Measurements from ENCODE around the gene CFAP43.

The CFAP43 gene

GRCh38 chr10:104274762-104275721, 42.9 kb upstream of the CFAP43 start:
- Histone ChIP-seq H4K20me1 (ENCODE audit: insufficient read depth, low read length) (no peaks in the 10 kb centered on the region), H3K9me2 (replicated peaks; ENCODE audit: insufficient read depth, low read length) (no peaks in the 10 kb centered on the region), H3F3A (ENCODE audit: insufficient read depth, low read length) (no peaks in the 10 kb centered on the region), H3K4me2 (ENCODE audit: low read depth, low read length) (peak overlapping the region; percentile 78), H3K4me1 (ENCODE audit: low read length) (no peaks in the 10 kb centered on the region), H3K36me3 (replicated peaks; ENCODE audit: insufficient read depth, low read length) (no peaks in the 10 kb centered on the region), H3K79me2 (ENCODE audit: low read length) (no peaks in the 10 kb centered on the region), H2AFZ (ENCODE audit: low read length) (peak overlapping the region; percentile 78), H3K9me3 (replicated peaks; ENCODE audit: insufficient read depth, low read length) (no peaks in the 10 kb centered on the region), H3K27ac (ENCODE audit: low read length) (no peak overlapping the region), H3K9ac (ENCODE audit: low read length) (peak overlapping the region; percentile 17; the same call in 1 of the 2 replicates), H3K27me3 (replicated peaks; ENCODE audit: insufficient read depth, low read length) (0 out of 2 replicates have a peak, but pooled peaks cover 4% of the 10 kb centered on the region), H3K4me3 (ENCODE audit: low read length) (peak overlapping the region; percentile 46)
- DNase-seq = peak; percentile 27
- TF ChIP-seq, protein P1, sequence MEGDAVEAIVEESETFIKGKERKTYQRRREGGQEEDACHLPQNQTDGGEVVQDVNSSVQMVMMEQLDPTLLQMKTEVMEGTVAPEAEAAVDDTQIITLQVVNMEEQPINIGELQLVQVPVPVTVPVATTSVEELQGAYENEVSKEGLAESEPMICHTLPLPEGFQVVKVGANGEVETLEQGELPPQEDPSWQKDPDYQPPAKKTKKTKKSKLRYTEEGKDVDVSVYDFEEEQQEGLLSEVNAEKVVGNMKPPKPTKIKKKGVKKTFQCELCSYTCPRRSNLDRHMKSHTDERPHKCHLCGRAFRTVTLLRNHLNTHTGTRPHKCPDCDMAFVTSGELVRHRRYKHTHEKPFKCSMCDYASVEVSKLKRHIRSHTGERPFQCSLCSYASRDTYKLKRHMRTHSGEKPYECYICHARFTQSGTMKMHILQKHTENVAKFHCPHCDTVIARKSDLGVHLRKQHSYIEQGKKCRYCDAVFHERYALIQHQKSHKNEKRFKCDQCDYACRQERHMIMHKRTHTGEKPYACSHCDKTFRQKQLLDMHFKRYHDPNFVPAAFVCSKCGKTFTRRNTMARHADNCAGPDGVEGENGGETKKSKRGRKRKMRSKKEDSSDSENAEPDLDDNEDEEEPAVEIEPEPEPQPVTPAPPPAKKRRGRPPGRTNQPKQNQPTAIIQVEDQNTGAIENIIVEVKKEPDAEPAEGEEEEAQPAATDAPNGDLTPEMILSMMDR (IDR thresholded peaks at IDR 0.05; ENCODE audit: low read length) = peak; percentile 79
- no peak for TF ChIP-seq EZH2 (optimal IDR thresholded peaks at IDR 0.05; ENCODE audit: low read depth, low read length)

DNA sequence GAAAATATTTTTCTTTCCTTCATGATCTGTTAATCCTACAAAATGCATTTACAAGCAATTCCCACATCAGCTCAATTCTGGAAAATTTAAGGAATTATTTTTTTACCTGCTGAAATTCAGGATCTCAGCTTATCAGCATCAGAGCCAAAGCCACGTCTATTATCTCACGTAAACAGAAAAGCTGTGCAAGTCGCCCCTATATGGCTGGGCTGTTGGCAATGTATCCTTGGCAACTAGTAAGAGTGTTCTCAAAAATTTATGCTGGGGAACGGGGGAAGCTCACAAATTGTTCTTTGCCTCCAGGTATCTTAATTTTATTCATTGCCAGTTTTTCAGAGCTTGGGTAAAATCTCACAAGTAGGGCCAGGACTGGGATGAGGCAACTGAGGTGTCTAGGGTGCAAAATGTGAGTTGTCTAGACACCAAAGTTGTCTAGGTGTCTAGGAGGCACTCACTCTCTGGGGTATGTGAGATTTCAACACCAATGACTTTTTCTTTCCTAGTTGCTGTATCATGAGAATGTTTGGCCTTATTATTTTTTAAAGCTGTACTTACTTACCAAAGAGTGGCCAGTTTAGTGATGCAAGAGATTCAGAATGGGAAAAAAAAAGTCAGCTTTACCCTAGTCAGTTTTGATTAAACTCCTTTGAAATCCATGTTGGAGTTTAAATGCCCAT, 41.9 kb upstream of the CFAP43 start:
- Histone ChIP-seq H3K27ac (ENCODE audit: low read length) (no peak overlapping the region), H3K9ac (ENCODE audit: low read length) (no peak overlapping the region), H3K9me2 (replicated peaks; ENCODE audit: insufficient read depth, low read length) (no peaks in the 10 kb centered on the region), H3K36me3 (replicated peaks; ENCODE audit: insufficient read depth, low read length) (no peaks in the 10 kb centered on the region), H2AFZ (ENCODE audit: low read length) (peak overlapping the region; percentile 78), H3K9me3 (replicated peaks; ENCODE audit: insufficient read depth, low read length) (no peaks in the 10 kb centered on the region), H3K4me1 (ENCODE audit: low read length) (no peaks in the 10 kb centered on the region), H3K79me2 (ENCODE audit: low read length) (no peaks in the 10 kb centered on the region), H3K4me3 (ENCODE audit: low read length) (no peak overlapping the region), H4K20me1 (ENCODE audit: insufficient read depth, low read length) (no peaks in the 10 kb centered on the region), H3F3A (ENCODE audit: insufficient read depth, low read length) (no peaks in the 10 kb centered on the region), H3K4me2 (ENCODE audit: low read depth, low read length) (no peak overlapping the region; the same call in 1 of the 2 replicates), H3K27me3 (replicated peaks; ENCODE audit: insufficient read depth, low read length) (0 out of 2 replicates have a peak, but pooled peaks cover 4% of the 10 kb centered on the region)
- DNase-seq = no peak
- TF ChIP-seq, protein P1 (IDR thresholded peaks at IDR 0.05; ENCODE audit: low read length) = no peak
- no peak for TF ChIP-seq EZH2phosphoT487 (IDR thresholded peaks at IDR 0.05; ENCODE audit: low read length)
- no peak for TF ChIP-seq EZH2 (optimal IDR thresholded peaks at IDR 0.05; ENCODE audit: low read depth, low read length)

- H3K36me3 ChIP-seq (replicated peaks; ENCODE audit: insufficient read depth, low read length) = no peaks in the 10 kb centered on the region
- DNase-seq = no peak
Observed at GRCh38 chr10:104273286-104273685, 41.1 kb upstream of the CFAP43 start.

More at GRCh38 chr10:104273286-104273685, 41.1 kb upstream of the CFAP43 start:
- Histone ChIP-seq H3K9me3 (replicated peaks; ENCODE audit: insufficient read depth, low read length) (no peaks in the 10 kb centered on the region), H3K9me2 (replicated peaks; ENCODE audit: insufficient read depth, low read length) (no peaks in the 10 kb centered on the region), H4K20me1 (ENCODE audit: insufficient read depth, low read length) (no peaks in the 10 kb centered on the region), H3K4me3 (ENCODE audit: low read length) (no peak overlapping the region), H3K27me3 (replicated peaks; ENCODE audit: insufficient read depth, low read length) (0 out of 2 replicates have a peak, but pooled peaks cover 4% of the 10 kb centered on the region), H3K4me2 (ENCODE audit: low read depth, low read length) (no peak overlapping the region), H3K4me1 (ENCODE audit: low read length) (no peaks in the 10 kb centered on the region), H3K79me2 (ENCODE audit: low read length) (peaks cover 4% of the 10 kb centered on the region), H3F3A (ENCODE audit: insufficient read depth, low read length) (0 out of 2 replicates have a peak, but pooled peaks cover 5% of the 10 kb centered on the region), H2AFZ (ENCODE audit: low read length) (no peak overlapping the region), H3K27ac (ENCODE audit: low read length) (no peak overlapping the region), H3K9ac (ENCODE audit: low read length) (no peak overlapping the region)
- TF ChIP-seq EZH2phosphoT487 (IDR thresholded peaks at IDR 0.05; ENCODE audit: low read length) (no peak), EZH2 (optimal IDR thresholded peaks at IDR 0.05; ENCODE audit: low read depth, low read length) (no peak)
- TF ChIP-seq, protein P1 (IDR thresholded peaks at IDR 0.05; ENCODE audit: low read length) = no peak

Data from MM.1S (cell line).